Peyer's patch (tissue), 4 donors: ENCODE results near the gene KATNAL1.

Experiments
- CTCF ChIP-seq, 6 experiments: fragments of 450-650 bp in 4 of 6; fragments of 200-600 bp in 2 of 6; sonication (generic) in 1 of 6; IDR thresholded peaks; one replicate each; pipeline ENCODE4 v1.5.1; 2017 to 2019; ENCODE audit warnings: antibody characterized with exemption in 6 of 6, mild to moderate bottlenecking in 3 of 6, moderate library complexity in 1 of 6
- POLR2A ChIP-seq, 2 donors: fragments of 450-650 bp; IDR thresholded peaks; one replicate each; pipeline ENCODE4 v1.5.1; 2017; ENCODE audit warnings: antibody characterized with exemption in 2 of 2, mild to moderate bottlenecking in 2 of 2, moderate library complexity in 2 of 2

DNA sequence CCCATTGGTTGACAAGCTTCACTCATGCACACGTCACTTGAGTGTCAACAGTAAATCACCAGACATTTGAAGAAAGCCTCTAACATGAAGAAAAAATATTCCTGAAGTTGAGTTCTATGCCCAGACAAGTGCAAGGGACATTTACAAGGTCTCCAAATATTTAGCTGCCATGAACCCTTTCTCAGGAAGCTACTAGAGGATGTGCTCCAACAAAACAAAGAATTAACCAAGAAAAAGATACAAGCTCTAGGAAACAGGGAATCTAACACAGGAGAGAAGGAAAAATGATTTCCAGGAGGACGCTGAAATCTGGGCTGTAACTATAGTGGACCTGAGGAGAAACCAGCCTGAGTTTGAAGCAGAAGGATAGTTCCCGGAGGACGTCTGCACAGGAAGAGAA is 45.7 kb upstream of the KATNAL1 start:
- TF ChIP-seq POLR2A (IDR thresholded peaks at IDR 0.05) (no peak), CTCF (IDR thresholded peaks at IDR 0.05) (no peak)
